GM21528 (cell line): ENCODE results near the gene PROK2.

ENCODE experiments used
- ATAC-seq: cut with Tn5 transposase; IDR thresholded peaks from one replicate; pipeline ENCODE4 v1.9.1; 2021; ENCODE audit warnings: mild to moderate bottlenecking, moderate library complexity; ENCODE audit not compliant: unreplicated experiment, low FRiP score

The PROK2 gene

DNA sequence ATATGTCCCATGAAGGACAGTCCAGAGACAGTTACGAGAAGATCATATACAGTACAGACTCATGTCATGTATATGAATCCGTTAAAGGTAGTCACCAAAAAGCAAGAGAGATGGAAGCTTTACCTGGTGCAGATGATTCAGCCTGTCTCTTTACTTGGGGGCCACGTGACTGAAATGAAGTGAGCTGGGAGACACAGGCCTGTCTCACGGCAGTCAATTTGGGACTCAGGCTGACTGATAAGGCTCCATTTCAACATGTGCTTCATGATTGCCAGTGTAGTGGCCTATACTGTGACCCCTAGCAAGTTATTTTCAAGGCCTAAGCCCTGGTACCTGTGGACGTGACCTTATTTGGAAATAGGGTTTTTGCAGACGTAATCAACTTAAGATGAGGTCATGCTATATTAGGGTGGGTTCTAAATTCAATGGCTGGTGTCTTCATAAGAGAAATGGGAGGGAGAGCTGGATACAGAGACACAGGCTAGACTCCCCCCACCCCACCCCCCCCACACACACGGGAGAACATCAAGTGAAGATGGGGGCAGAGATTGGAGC, 3.0 kb upstream of the PROK2 start:
- ATAC-seq = no peak

DNA sequence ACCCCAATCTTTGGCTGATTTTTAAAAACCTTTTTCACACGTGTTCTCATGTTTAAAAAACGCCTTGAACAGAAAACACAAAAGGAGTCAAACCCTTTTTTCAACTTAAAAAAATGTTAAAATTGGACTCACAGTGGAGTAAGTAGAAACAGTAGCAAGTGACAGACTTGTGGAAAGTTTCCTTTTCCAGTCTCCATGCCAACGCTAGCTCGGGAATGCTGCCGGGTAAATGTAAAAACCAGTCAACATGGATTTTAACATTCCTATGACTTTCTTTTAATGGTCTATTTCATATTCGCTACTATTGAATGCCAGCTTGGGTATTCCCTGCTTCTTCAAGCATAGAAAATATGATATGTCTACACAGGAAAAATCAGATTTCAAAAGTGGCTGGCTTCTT, 1.6 kb upstream of the PROK2 start:
- no peak for ATAC-seq

DNA sequence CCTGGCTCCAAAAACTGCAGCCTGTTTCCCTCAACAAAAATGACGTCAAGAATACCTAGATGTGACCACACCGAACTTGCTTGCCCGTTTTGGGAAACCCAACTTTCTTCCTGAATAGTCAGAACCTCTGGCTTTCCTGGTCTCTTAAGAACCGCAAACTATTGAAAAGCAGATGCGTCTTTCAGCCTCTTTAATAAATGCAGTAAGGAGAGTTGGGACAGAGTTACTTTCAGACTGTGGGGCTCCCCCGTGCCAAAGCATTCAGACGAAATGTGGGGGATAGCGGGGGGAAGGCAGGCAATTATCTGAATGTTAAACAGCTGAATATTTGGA, 1.2 kb upstream of the PROK2 start:
- ATAC-seq = no peak

DNA sequence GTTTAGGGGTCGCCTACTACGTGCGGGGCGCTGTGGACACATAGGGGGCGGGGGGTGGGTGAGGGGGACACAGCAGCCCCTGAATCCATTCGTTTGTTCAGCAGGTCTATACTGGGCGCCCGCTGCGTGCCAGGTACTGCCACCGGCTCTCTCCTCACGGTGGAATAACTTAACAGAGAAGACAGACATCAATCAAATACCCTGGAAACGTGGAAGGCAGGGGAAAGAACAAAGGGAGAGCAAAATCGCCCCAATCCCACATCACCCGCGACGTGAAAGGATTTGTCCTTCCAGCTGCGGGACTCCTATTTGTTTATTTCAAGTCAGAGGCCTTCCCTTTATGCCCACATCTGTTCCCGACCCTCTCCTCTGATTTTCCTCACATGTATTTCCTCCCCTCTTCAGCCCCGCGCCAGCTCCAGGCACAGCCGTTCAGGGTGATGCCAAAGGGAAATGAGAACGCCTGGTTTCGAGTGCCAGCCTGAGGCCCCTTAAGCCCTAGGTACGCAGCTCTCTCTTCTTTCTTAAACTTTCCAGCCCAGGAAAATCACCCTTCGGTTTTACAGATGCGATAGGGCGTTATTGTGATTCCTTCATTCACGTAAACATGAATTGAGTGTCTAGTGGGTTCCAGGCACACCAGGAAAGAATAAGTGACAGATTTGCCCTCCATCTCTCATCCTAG, 726 bp upstream of the PROK2 start:
- no peak for ATAC-seq

GRCh38 chr3:71784201-71784913, 591 bp downstream of the PROK2 start:
- no peak for ATAC-seq

- ATAC-seq = no peak
These were observed 1.8 kb downstream of the PROK2 start for GRCh38 chr3:71783152-71783551.

GRCh38 chr3:71780430-71780829, 4.5 kb downstream of the PROK2 start:
- no peak for ATAC-seq

GRCh38 chr3:71779674-71780377, 5.1 kb downstream of the PROK2 start:
- ATAC-seq = no peak

- ATAC-seq = no peak
These were observed 6.6 kb downstream of the PROK2 start for GRCh38 chr3:71778353-71778752.

- ATAC-seq = no peak
These were observed 8.4 kb downstream of the PROK2 start for GRCh38 chr3:71776538-71776937.

- no peak for ATAC-seq
These were observed 13.1 kb downstream of the PROK2 start for GRCh38 chr3:71771884-71772283.

GRCh38 chr3:71771126-71771525, 13.8 kb downstream of the PROK2 start:
- ATAC-seq = no peak

DNA sequence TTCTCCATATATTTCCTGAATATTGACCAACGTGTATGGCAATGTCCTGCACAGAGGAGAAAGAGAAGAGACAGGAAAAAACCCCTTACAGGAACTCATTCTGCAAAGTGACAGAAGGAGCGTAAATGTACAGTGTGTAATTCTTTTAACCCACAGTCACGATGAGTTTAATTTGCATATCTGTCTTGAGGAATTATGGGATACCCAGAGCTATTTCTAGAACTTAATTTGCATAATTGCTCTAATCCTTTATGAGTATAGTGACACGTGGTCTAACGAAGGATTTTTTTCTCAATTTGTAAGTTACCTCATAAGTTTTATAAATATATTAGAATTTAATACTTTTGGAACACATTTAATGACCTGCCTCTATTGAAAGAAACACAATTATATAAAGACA, 21.5 kb downstream of the PROK2 start:
- no peak for ATAC-seq

GRCh38 chr3:71760140-71760539, 24.8 kb downstream of the PROK2 start:
- no peak for ATAC-seq

DNA sequence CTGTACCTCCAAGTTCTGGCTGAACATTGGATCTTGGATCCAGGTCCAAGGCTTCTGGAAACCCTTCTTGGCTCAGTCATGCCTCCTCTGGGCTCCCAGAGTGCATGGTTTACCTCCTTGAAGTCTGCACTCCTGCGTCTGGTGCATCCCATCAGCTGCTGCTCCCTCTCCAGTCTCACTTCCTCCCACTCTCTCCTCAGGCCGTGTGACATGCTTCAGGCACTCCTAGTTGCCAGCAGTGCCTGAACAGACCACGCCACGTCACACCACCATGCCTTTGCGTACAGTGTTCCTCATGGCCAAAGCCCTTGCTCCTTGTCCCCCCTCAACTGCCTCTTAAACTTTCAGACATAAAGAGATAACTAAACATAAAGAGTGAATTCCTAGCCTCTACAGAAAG, 25.5 kb downstream of the PROK2 start:
- no peak for ATAC-seq

- no peak for ATAC-seq
These were observed 26.9 kb downstream of the PROK2 start for GRCh38 chr3:71758091-71758490.

GRCh38 chr3:71754610-71755253, 30.2 kb downstream of the PROK2 start:
- ATAC-seq = no peak

DNA sequence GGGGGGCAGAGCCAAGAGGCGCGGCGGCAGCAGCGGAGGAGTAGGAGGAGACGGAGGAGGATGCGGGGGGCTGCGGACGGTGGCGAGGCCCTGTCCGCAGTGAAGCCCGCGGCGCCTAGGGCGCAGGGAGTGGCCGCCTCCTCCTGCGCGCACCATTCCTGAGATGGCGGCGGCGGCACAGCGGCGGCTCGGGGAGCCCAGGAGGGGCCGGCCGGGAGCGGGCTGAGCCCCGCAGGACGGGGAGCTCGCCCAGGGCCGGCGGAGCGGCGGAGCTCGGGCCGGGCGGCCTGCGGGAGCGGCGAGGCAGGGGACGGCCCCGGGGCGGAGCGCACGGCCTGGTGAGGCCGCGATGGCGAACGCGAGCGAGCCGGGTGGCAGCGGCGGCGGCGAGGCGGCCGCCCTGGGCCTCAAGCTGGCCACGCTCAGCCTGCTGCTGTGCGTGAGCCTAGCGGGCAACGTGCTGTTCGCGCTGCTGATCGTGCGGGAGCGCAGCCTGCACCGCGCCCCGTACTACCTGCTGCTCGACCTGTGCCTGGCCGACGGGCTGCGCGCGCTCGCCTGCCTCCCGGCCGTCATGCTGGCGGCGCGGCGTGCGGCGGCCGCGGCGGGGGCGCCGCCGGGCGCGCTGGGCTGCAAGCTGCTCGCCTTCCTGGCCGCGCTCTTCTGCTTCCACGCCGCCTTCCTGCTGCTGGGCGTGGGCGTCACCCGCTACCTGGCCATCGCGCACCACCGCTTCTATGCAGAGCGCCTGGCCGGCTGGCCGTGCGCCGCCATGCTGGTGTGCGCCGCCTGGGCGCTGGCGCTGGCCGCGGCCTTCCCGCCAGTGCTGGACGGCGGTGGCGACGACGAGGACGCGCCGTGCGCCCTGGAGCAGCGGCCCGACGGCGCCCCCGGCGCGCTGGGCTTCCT, 31.0 kb downstream of the PROK2 start, which contains the start of gene GPR27:
GPR27 (plus strand) TSS at position 155 of the 909 bp plus-strand sequence; CDS start at position 350, 195 bp downstream.
- ATAC-seq = no peak

- no peak for ATAC-seq
These were observed 31.9 kb downstream of the PROK2 start for GRCh38 chr3:71752831-71753700.
